Measurements from ENCODE around the gene MICAL1.

- TF ChIP-seq GATA2 (IDR thresholded peaks at IDR 0.05; ENCODE audit: low read depth, low read length) (no peak), GATA3 (IDR thresholded peaks at IDR 0.05; ENCODE audit: low read depth, low read length) (no peak)
Measured at GRCh38 chr6:109417646-109418045, 37.9 kb downstream of the MICAL1 start.

Data from SH-SY5Y (cell line).